Measurements from ENCODE around the gene TNFAIP3.

Gene TNFAIP3

DNA sequence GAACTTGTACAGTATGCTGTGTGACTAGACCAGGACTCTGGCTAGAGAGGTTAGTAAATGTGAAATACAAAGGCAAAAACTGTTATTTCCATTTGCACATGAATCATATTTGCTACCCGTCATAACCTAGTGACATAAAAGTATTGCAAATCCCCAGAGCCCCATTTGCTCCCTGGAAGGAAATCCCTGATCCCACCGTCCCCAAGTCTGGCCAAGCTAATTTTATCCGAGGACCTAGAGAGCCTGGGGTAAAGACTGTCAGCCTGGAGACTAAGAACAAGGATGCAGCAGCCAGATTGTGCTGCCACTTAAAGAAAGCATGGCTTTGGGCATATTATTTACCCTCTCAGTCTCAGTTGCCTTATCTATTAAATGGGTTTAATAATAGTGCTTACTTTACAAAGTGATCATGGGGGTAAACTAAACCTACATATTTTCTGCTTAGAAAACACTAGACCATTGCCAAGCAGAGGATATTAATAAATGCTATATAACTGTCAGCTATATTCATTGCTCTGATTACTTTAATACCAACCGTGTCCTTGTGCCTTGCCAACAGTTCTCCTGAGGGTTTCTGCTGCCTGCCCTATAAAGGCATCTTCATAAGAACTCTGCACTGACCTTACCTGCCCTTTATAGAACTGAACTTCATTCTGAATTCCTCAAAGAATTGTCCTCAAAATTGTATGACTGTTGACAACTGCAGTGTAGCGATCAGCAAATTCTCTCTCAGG, 16.9 kb upstream of the TNFAIP3 start:
- Histone ChIP-seq H3K4me3 (no peak overlapping the region), H3K9ac (no peak overlapping the region), H3K27me3 (no peaks in the 10 kb centered on the region), H3K9me3 (peaks cover 23% of the 10 kb centered on the region), H3K36me3 (peaks cover 21% of the 10 kb centered on the region), H3K4me2 (peak overlapping the region; percentile 47), H3K4me1 (peaks cover 46% of the 10 kb centered on the region), H3K27ac (no peak overlapping the region), H4K20me1 (no peaks in the 10 kb centered on the region)
- no peak for TF ChIP-seq Cebpa-rat (IDR thresholded peaks at IDR 0.05)

DNA sequence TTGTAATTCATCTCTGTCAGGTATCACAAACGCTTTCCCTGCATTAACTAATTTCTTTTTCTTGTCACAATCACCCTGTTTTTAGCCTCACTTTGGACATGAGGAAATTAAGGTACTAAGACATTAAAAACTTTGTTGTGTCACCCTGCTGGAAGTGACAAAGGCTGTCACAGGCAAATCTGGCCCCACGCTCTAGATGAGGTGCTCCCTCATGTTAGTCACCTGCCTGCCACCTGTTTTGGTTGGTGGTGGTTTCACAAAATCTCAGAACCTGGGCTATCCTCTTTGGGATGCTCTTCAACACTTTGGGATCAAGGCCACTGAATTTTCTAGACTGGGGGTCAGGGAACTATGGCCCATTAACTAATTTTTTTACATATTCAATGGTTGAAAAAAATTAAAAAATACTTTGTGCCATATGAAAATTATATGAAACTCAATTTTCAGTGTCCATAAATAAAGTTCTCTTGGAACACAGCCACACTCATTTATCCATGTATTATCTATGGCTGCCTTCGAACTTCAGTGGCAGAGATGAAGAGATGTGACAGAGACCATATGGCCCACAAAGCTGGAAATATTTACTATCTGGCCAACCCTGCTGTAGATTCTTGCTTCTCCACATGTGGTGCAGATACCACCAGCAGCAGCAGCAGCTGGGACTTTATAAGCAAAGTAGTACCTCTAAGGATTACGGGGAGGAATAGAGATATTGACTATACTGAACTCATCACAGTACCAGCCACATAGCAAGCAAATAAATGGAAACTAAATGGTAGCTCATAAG, 16.1 kb upstream of the TNFAIP3 start:
- TF ChIP-seq Cebpa-rat (IDR thresholded peaks at IDR 0.05): no peak
- H3K9me3 ChIP-seq: peaks cover 23% of the 10 kb centered on the region
- peaks cover 46% of the 10 kb centered on the region for H3K4me1 ChIP-seq
- H3K4me3 ChIP-seq: no peak overlapping the region
- no peaks in the 10 kb centered on the region for H3K27me3 ChIP-seq
- no peak overlapping the region for H3K4me2 ChIP-seq
- no peak overlapping the region for H3K27ac ChIP-seq
- H3K36me3 ChIP-seq: peaks cover 22% of the 10 kb centered on the region
- no peak overlapping the region for H3K9ac ChIP-seq
- H4K20me1 ChIP-seq: no peaks in the 10 kb centered on the region

DNA sequence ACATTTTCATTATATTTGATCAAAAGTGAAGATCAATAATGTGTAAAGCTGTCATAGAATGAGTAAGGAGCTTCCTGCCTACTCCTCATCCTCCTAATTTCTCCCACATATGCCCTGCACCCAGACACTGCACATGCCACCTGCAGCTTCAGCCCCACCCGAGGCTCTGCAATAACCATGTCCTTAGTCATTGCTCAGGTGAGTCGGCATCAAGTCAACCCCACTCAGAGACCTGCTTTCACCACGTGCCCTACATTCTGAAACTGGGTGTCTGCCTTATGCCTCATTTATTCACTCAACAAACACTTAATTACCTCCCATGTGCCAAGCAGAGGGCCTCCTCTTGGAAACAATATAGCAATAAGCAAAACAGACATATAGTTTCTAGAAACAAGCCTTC, 15.4 kb upstream of the TNFAIP3 start:
- H3K4me1 ChIP-seq: peaks cover 46% of the 10 kb centered on the region
- H4K20me1 ChIP-seq: no peaks in the 10 kb centered on the region
- H3K9me3 ChIP-seq: peaks cover 23% of the 10 kb centered on the region
- no peak for TF ChIP-seq Cebpa-rat (IDR thresholded peaks at IDR 0.05)
- no peak overlapping the region for H3K27ac ChIP-seq
- H3K4me2 ChIP-seq: no peak overlapping the region
- H3K36me3 ChIP-seq: peaks cover 24% of the 10 kb centered on the region
- no peaks in the 10 kb centered on the region for H3K27me3 ChIP-seq
- no peak overlapping the region for H3K9ac ChIP-seq
- no peak overlapping the region for H3K4me3 ChIP-seq

DNA sequence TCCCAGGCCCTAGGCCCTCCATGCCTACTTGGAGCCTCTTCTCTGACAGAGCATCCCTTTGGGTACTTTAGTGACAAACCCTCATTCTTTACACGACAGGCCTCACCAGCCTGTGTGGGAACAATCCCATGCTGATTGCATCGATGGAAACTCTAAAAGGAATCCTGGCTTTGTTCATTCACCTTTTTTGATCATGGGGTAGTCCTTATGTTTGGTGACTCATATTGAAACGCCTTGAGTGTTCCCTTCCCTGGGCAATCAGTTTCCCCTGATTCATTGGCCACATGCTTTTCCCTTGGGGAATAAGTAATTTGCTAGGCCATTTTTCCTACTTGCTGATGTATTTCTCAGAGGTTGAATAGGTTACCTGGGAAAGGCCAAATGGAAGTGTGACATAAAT, 14.7 kb upstream of the TNFAIP3 start:
- TF ChIP-seq Cebpa-rat (IDR thresholded peaks at IDR 0.05): no peak
- Histone ChIP-seq H3K9me3 (peaks cover 27% of the 10 kb centered on the region), H3K27ac (no peak overlapping the region), H3K27me3 (no peaks in the 10 kb centered on the region), H4K20me1 (no peaks in the 10 kb centered on the region), H3K4me2 (peak overlapping the region; percentile 39), H3K4me1 (peaks cover 46% of the 10 kb centered on the region), H3K9ac (no peak overlapping the region), H3K36me3 (peaks cover 31% of the 10 kb centered on the region), H3K4me3 (no peak overlapping the region)

DNA sequence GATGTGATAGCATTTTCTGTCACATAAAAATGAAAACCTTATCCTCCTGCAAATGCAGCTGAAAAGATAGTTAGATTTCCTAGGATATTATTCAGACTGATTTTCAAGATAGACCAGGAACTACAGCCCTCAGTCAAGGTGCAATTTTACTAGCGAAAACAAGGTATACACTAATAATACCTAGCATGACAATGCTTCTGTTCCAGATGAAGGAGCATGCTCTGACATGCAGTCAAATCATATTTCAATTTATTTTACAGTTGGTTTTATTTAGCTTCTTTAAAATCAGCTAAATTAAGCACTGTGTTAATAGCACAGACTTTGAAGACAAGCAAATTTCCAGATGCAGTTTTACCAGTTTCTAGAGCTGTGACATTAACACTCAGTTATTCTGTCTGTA, 14.2 kb upstream of the TNFAIP3 start:
- Histone ChIP-seq H4K20me1 (no peaks in the 10 kb centered on the region), H3K36me3 (peaks cover 35% of the 10 kb centered on the region), H3K4me2 (peak overlapping the region; percentile 39), H3K27me3 (no peaks in the 10 kb centered on the region), H3K9ac (no peak overlapping the region), H3K9me3 (peaks cover 32% of the 10 kb centered on the region), H3K4me3 (no peak overlapping the region), H3K4me1 (peaks cover 46% of the 10 kb centered on the region), H3K27ac (no peak overlapping the region)
- TF ChIP-seq Cebpa-rat (IDR thresholded peaks at IDR 0.05): no peak

DNA sequence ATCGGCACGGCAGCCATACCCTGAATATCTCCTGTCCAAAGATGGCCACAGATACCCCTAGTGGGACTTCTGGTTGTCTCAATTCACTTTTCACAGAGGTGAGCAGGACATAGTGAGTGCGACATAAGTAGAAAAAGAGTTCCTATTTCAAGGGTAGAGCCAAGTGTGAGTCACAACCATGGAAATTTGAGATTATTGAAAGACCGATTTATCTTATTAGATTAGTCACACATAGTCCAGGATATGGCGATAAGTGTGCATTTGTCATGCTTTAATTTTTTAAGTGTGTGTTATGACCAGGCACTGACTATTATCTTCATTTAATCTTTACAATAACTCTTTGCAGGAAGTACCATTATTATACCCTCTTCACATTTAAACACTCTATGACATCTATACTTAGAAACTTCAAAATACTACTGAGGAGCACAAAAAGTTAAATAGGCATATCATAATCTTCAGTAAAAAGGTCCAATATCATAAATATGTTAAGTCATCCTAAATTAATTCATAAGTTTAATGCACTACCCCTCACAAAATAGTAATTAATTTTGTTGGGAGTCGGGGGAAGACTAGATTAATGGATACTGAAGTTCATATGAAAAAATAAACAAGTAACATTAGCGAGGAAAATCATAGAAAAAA, 13.4 kb upstream of the TNFAIP3 start:
- Histone ChIP-seq H4K20me1 (peaks cover 2% of the 10 kb centered on the region; the same call in 1 of the 2 replicates), H3K27me3 (no peaks in the 10 kb centered on the region), H3K36me3 (peaks cover 44% of the 10 kb centered on the region), H3K9ac (no peak overlapping the region; the same call in 1 of the 2 replicates), H3K27ac (no peak overlapping the region), H3K4me1 (peaks cover 46% of the 10 kb centered on the region), H3K4me2 (peak overlapping the region; percentile 39), H3K4me3 (no peak overlapping the region), H3K9me3 (peaks cover 32% of the 10 kb centered on the region)
- TF ChIP-seq Cebpa-rat (IDR thresholded peaks at IDR 0.05): no peak

DNA sequence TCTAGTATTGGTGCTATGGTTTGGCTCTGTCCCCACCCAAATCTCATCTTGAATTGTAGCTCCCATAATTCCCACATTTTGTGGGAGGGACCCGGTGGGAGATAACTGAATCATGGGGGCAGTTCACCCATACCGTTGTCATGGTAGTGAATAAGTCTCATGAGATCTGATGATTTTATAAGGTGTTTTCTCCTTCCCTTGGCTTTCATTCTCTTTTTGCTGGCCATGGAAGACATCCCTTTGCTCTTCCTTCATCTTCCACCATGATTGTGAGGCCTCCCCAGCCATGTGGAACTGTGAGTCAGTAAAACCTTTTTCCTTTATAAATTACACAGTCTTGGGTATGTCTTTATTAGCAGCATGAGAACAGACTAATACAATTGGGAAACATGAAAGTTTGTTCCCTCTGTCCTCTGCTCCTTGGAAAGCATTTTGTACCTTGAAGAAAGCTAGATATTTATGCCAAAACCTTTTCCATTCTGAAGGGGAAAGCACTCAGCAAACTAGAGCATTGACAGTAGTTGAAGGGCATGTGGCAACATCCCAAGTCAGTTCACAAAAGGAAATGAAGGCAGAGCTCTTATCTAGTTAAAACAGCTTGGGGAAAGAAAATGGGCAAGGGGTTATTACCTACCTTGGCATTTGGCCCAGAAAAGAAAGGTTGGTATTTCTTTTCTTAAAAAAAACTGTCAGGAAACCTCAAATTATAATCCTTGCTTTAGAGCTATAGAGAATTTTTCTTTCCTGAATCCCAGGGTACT, 10.7 kb upstream of the TNFAIP3 start:
- H3K27ac ChIP-seq: no peak overlapping the region
- no peak for TF ChIP-seq Cebpa-rat (IDR thresholded peaks at IDR 0.05)
- no peaks in the 10 kb centered on the region for H3K27me3 ChIP-seq
- H3K36me3 ChIP-seq: peaks cover 63% of the 10 kb centered on the region
- no peak overlapping the region for H3K9ac ChIP-seq
- H3K4me1 ChIP-seq: peaks cover 29% of the 10 kb centered on the region
- no peak overlapping the region for H3K4me2 ChIP-seq
- peaks cover 32% of the 10 kb centered on the region for H3K9me3 ChIP-seq
- peaks cover 22% of the 10 kb centered on the region; the same call in 1 of the 2 replicates for H4K20me1 ChIP-seq
- no peak overlapping the region for H3K4me3 ChIP-seq

DNA sequence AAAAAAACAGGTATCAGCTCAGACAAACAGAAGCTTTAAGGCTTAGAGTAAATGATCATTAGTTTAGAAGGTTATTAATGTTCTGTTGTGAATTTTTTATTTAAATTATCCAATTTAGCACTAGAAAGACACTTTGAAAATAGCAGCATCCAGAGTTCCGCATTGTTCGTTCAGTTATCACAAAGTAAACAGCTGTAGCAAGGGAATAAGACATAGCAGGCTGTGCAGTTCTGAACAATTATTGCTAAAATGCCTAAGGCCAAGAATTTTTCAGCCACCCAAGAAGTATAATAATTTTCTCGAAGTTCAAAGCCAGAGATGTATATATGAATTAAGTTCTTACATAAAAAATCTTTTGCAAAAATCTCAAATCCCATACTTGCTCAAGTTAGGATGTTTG, 8.0 kb upstream of the TNFAIP3 start:
- Histone ChIP-seq H3K9me3 (peaks cover 32% of the 10 kb centered on the region), H3K9ac (no peak overlapping the region), H3K36me3 (peaks cover 86% of the 10 kb centered on the region)

DNA sequence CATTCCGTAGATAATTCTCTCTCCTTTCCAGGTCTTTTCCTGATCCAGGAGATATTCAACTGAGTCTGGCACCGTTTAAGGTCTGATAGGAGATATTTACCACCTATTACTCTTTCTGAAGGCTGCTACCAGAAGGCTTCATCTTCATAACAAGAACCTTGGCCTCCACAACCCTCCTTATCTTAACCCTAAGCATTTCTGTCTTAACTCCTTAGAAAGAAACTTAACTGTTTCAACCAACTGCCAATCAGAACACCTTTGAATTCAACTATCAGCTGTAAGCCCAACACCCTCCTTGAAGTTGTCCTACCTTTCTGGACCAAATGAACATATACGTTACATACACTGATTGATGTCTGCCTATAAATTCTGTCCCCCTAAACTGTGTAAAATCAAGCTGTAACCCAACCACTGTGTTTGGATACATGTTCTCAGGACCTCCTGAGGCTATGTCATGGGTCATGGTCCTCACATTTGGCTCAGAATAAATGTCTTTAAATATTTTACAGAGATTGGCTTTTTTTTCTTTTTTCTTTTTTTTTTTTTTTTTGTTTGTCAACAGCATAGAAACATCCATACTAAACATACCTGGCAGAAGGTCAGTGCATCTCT, 6.6 kb upstream of the TNFAIP3 start:
- Histone ChIP-seq H3K4me1 (peaks cover 23% of the 10 kb centered on the region), H4K20me1 (peaks cover 43% of the 10 kb centered on the region; the same call in 1 of the 2 replicates), H3K9me3 (peaks cover 23% of the 10 kb centered on the region), H3K4me2 (no peak overlapping the region), H3K27me3 (no peaks in the 10 kb centered on the region), H3K27ac (no peak overlapping the region), H3K36me3 (peaks cover 88% of the 10 kb centered on the region), H3K4me3 (no peak overlapping the region), H3K9ac (no peak overlapping the region)
- TF ChIP-seq Cebpa-rat (IDR thresholded peaks at IDR 0.05): no peak

More for the DNA sequence above, 8.0 kb upstream of the TNFAIP3 start:
- Histone ChIP-seq H4K20me1 (peaks cover 36% of the 10 kb centered on the region; the same call in 1 of the 2 replicates), H3K4me1 (peaks cover 13% of the 10 kb centered on the region), H3K4me2 (no peak overlapping the region), H3K27me3 (no peaks in the 10 kb centered on the region), H3K27ac (no peak overlapping the region), H3K4me3 (no peak overlapping the region)
- TF ChIP-seq Cebpa-rat (IDR thresholded peaks at IDR 0.05): no peak

All from BLaER1 (cell line).